Islet precursor cell (in vitro differentiated cells): Measurements from ENCODE around the gene TAS1R3.

Source experiments
- DNase-seq: peaks from one replicate; pipeline ENCODE4 v3.0.0-alpha.2; 2018

TAS1R3 gene

GRCh38 chr1:1340791-1341548 lies 9.9 kb downstream of the TAS1R3 start:
- no peak for DNase-seq

- no peak for DNase-seq
Observed at GRCh38 chr1:1341549-1342021, 10.5 kb downstream of the TAS1R3 start.

- DNase-seq, result no peak
Observed at GRCh38 chr1:1342061-1342562, 11.0 kb downstream of the TAS1R3 start.

GRCh38 chr1:1342584-1343115 lies 11.6 kb downstream of the TAS1R3 start:
- no peak for DNase-seq

GRCh38 chr1:1343811-1344421 lies 12.8 kb downstream of the TAS1R3 start:
- DNase-seq, result no peak

GRCh38 chr1:1344655-1345361 lies 13.7 kb downstream of the TAS1R3 start:
- DNase-seq, result peak; percentile 76

GRCh38 chr1:1345384-1345783 lies 14.3 kb downstream of the TAS1R3 start:
- no peak for DNase-seq

GRCh38 chr1:1345860-1346500 lies 14.9 kb downstream of the TAS1R3 start:
- DNase-seq, result no peak

- no peak for DNase-seq
Observed at GRCh38 chr1:1346501-1346890, 15.4 kb downstream of the TAS1R3 start.

- DNase-seq, result no peak
Observed at GRCh38 chr1:1347026-1347595, 16.0 kb downstream of the TAS1R3 start.

GRCh38 chr1:1347663-1348419 lies 16.8 kb downstream of the TAS1R3 start:
- DNase-seq, result peak; percentile 75

- no peak for DNase-seq
Observed at GRCh38 chr1:1348420-1349255, 17.6 kb downstream of the TAS1R3 start.

GRCh38 chr1:1349256-1350012 lies 18.4 kb downstream of the TAS1R3 start, which contains the start of gene DVL1:
TSS of gene DVL1 (minus strand) at chr1:1349418. CDS start at chr1:1349065, 353 bp downstream.
- peak; percentile 81 for DNase-seq

- DNase-seq, result peak; percentile 81
Observed at GRCh38 chr1:1351511-1352427, 20.7 kb downstream of the TAS1R3 start.

GRCh38 chr1:1352786-1353388 lies 21.8 kb downstream of the TAS1R3 start:
- no peak for DNase-seq

GRCh38 chr1:1353389-1354151 lies 22.5 kb downstream of the TAS1R3 start:
- no peak for DNase-seq
